GM18519 (cell line): ENCODE data around the gene IL19.

Experiments used
- ATAC-seq: cut with Tn5 transposase; IDR thresholded peaks from one replicate; pipeline ENCODE4 v1.9.1; 2021; ENCODE audit warnings: mild to moderate bottlenecking, moderate library complexity; ENCODE audit not compliant: unreplicated experiment, low FRiP score

The IL19 gene

DNA sequence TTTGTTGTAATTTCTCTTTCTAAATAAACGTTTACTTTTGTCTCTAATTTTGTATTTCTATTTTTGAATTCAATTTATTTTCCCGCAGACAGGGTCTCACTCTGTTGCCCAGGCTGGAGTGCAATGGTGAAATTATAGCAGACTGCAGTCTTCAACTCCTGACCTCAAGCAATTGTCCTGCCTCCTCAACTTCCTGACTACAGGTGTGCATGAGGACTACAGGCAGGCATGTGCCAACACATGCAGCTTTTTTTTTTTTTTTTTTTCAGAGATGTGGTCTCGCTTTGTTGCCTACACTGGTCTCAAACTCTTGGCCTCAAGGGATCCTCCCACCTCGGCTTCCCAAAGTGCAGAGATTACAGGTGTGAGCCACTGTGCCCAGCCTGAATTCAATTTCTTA is 58.2 kb downstream of the IL19 start:
- ATAC-seq, result no peak

GRCh38 chr1:206829282-206829681 is 58.7 kb downstream of the IL19 start:
- no peak for ATAC-seq

DNA sequence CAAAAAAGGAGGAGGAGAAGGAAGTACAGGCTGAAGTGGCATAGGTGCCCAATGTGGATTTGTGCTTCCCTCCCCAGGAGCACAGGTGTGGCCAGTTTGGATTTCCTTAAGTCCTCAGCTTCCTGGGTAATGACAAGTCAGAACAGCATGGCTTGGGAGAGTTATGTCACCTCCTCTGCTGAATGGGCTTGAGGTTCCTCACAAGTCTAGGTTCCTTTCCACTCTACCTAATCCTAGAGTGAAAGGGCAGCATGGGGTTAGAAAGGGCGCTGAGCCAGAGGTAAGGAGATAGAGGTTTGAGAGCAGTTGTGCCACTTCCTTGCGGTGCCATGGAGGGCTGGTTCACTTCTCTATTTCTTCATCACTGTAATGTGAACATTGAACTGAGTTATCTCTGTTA is 59.3 kb downstream of the IL19 start:
- no peak for ATAC-seq

GRCh38 chr1:206831650-206832049 is 61.1 kb downstream of the IL19 start:
- no peak for ATAC-seq

DNA sequence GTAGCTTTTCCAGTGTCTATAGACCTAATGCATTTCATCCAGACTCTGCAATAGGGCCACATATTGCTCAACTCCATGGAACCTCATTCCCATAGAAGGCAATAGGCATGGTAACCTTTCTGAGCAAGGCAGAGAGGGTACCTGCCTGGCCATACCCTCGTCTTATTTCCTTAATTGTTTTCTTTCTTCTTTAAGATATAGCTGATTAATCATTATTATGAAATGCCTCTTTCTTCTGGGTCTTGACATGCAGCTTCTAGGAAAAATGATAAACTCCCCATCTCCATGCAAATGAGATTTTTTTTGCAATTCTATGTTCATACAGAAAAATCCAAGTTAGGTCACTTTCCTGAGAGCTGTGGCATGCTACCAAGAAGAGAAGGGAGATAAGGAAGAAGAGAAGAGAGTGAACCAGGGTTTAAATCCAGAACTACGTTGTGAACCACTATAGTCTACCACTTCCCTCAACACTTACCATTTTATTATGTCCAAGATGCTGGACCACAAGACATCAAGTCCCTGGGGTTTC is 61.8 kb downstream of the IL19 start:
- ATAC-seq, result no peak

GRCh38 chr1:206833106-206833680 is 62.6 kb downstream of the IL19 start:
- no peak for ATAC-seq

- no peak for ATAC-seq
Observed at GRCh38 chr1:206833801-206834200, 63.2 kb downstream of the IL19 start.

DNA sequence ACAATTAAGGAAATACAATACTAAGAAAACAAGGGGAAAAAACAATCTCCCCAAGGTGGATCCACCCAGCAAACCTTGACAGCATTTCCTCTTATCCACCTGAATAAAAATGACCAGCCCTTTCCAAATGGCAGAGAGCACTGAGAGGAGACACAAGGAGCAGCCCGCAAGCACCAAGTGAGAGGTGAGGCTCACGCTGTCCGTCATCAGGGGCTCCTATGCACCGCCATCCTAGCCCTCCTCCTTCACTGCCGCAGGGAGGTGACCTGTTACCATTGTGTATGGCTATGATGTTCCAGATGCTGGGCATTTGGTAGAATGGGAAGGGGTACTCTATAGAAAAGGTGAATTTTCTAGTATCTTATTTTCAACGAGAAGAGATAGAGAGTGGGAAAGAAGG is 63.6 kb downstream of the IL19 start:
- no peak for ATAC-seq

GRCh38 chr1:206834711-206835110 is 64.1 kb downstream of the IL19 start:
- no peak for ATAC-seq

GRCh38 chr1:206835186-206835585 is 64.6 kb downstream of the IL19 start:
- ATAC-seq, result no peak

DNA sequence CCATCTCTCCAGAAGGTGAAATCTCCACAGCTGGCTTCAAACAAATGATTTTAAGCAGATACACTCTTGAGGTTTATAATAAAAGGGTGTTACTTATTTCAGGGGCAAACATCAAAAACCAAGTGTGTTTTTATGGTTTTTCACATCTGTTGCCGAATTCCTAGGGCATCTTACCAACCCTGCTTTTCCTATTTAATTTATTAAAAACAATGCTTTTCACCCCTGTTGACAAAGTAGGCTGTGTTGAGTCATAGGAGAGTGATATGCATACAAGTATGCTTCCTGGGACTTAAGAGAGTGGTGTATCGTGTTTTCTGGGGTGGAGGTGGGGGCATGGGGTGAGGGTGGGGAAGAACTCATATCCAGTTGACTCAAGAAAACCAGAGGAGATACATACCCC is 65.5 kb downstream of the IL19 start:
- ATAC-seq, result no peak

GRCh38 chr1:206839006-206839560 is 68.5 kb downstream of the IL19 start:
- ATAC-seq, result no peak

DNA sequence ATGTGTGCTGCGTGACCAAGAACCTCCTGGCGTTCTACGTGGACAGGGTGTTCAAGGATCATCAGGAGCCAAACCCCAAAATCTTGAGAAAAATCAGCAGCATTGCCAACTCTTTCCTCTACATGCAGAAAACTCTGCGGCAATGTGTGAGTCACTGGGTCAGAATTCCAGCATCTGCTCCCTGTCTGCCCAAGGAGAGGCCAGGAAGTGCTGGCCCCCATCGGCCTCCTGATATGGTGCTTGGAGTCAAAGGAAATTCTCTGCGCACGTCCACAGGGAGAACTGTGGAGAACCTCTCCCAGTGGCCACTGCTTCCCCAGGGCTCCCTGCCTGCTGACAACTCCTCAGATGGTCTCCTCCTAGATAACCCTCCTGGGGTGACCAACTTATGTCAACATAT is 69.3 kb downstream of the IL19 start:
- ATAC-seq, result no peak

GRCh38 chr1:206841609-206842323 is 71.2 kb downstream of the IL19 start:
- no peak for ATAC-seq

- no peak for ATAC-seq
Observed at GRCh38 chr1:206842854-206843253, 72.3 kb downstream of the IL19 start.

DNA sequence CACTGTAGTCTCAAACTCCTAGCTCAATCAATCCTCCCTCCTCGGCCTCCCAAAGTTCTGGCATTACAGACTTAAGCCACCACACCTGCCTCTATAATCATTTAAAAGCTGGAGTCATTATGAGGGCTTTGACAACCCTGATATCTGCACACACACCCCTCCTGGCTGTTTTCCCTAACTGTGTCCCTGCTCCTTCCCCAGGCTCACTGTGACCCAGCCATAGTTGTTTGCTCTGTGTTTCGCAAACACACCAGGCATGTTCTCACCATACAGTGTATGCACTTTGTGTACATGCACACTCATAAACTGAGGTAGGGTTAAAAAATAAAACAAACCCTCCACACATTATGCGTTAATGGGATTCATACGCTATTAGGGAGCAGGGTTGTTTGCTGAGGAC is 73.1 kb downstream of the IL19 start:
- no peak for ATAC-seq

GRCh38 chr1:206846487-206846886 is 75.9 kb downstream of the IL19 start:
- ATAC-seq, result no peak

GRCh38 chr1:206847337-206847834 is 76.8 kb downstream of the IL19 start:
- no peak for ATAC-seq

GRCh38 chr1:206847946-206848345 is 77.4 kb downstream of the IL19 start:
- ATAC-seq, result no peak

DNA sequence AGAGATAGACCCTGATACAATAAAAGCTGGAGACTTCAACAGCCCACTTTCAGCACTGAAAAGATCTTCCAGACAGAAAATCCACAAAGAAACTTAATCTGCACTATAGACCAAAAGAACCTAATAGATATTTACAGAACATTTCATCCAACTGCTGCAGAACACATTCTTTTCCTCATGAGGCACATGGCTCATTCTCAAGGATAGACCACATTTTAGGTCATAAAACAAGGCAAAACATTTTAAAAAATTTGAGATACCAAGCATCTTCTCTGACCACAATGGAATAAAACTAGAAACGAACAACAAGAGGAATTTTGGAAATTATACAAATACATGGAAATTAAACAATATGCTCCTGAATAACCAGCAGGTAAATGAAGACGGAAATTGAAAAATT is 79.8 kb downstream of the IL19 start:
- ATAC-seq, result no peak

DNA sequence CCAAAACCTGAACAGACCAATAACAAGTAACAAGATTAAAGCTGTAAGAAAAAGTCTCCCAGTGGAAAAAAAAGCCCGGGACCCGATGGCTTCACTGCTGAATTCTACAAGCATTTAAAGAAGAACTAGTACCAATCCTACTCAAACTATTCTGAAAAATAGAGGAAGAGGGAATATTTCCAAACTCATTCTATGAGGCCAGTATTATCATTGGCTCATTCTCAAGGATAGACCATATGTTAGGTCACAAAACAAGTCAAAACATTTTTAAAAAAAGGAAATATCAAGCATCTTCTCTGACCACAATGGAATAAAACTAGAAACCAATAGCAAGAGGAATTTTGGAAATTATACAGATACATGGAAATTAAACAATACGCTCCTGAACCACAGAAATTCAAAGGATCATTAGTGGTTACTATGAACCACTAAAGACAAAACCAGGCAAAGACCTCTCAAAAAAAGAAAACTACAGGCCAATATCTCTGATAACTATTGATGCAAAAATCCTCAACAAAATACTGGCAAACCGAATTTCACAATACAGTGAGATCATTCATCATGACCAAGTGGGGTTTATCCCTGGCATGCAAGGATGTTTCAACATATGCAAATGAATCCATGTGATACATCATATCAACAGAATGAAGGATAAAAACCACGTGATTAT is 80.9 kb downstream of the IL19 start:
- no peak for ATAC-seq
